HFFc6 (cell line): ENCODE measurements around the gene WFDC6. TPM values are rescaled to one million over a fixed set of nuclear protein-coding genes. Genes with fewer than 3 reads are reported as not detected.

Experiments
- DNase-seq: peaks from one replicate; pipeline ENCODE4 v3.0.0-alpha.2; 2018
- H3K27ac Mint-ChIP-seq: 2 replicates; pipeline ENCODE4 v1.8.0; 2020; ENCODE audit warnings: mild to moderate bottlenecking, mixed read lengths
- H3K27me3 Mint-ChIP-seq: 2 replicates; pipeline ENCODE4 v1.8.0; 2021; ENCODE audit warnings: mild to moderate bottlenecking, moderate library complexity, mixed read lengths; ENCODE audit not compliant: insufficient read depth
- H3K36me3 Mint-ChIP-seq: 2 replicates; pipeline ENCODE4 v1.8.0; 2021; ENCODE audit warnings: low read depth, mixed read lengths
- H3K4me1 Mint-ChIP-seq: 2 replicates; pipeline ENCODE4 v1.8.0; 2020; ENCODE audit warnings: low read depth, mixed read lengths
- H3K4me3 Mint-ChIP-seq: 2 replicates; pipeline ENCODE4 v1.8.0; 2020; ENCODE audit warnings: mild to moderate bottlenecking, moderate library complexity, mixed read lengths
- H3K9me3 Mint-ChIP-seq: 2 replicates; pipeline ENCODE4 v1.8.0; 2020; ENCODE audit warnings: mild to moderate bottlenecking, mixed read lengths
- total RNA-seq, 6 experiments: library from RNA; stranded (reverse); fragmentation: NEBNext Ultra II Directional; extraction: Animal tissue kit (Norgen Biotek cat#: 25700); gene quantifications; 2 replicates in 1 of 6; 3 replicates in 5 of 6; pipeline ENCODE4 v1.2.3, GENCODE V29; 2021
- TF ChIP-seq, protein P1 (sequence below): fragments of 200-600 bp; sonication (generic); IDR thresholded peaks from 2 replicates; pipeline ENCODE4 v1.5.0; 2021; ENCODE audit warnings: antibody characterized with exemption, mild to moderate bottlenecking

The WFDC6 gene
- total RNA-seq, 6 experiments from 2014 or later, result not detected

DNA sequence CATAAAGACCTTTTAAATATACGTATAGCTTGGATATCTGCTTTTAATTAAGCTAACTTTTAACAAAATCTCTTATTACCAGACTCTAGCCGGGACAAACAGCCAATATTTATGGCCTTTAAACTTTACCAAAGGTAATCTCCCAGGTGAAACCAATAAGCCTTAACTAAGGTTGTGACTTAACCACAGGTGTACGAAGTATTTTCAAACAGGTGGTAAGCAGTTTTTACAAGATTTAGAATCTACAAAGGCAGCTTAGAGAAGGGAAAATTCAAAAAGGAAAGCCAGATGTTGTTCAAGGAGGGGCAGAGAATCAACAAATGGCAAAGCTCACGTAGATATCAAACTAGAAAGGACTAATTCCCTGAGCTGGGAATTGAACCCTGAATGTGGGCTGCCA is 53.9 kb downstream of the WFDC6 start:
- no peaks in the 10 kb centered on the region for H3K4me1 Mint-ChIP-seq
- H3K36me3 Mint-ChIP-seq, result no peaks in the 10 kb centered on the region
- TF ChIP-seq, protein P1, sequence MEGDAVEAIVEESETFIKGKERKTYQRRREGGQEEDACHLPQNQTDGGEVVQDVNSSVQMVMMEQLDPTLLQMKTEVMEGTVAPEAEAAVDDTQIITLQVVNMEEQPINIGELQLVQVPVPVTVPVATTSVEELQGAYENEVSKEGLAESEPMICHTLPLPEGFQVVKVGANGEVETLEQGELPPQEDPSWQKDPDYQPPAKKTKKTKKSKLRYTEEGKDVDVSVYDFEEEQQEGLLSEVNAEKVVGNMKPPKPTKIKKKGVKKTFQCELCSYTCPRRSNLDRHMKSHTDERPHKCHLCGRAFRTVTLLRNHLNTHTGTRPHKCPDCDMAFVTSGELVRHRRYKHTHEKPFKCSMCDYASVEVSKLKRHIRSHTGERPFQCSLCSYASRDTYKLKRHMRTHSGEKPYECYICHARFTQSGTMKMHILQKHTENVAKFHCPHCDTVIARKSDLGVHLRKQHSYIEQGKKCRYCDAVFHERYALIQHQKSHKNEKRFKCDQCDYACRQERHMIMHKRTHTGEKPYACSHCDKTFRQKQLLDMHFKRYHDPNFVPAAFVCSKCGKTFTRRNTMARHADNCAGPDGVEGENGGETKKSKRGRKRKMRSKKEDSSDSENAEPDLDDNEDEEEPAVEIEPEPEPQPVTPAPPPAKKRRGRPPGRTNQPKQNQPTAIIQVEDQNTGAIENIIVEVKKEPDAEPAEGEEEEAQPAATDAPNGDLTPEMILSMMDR, result no peak
- H3K27ac Mint-ChIP-seq, result no peak overlapping the region
- H3K4me3 Mint-ChIP-seq, result no peak overlapping the region
- DNase-seq, result no peak
- H3K9me3 Mint-ChIP-seq, result no peaks in the 10 kb centered on the region
- H3K27me3 Mint-ChIP-seq, result peaks cover 17% of the 10 kb centered on the region

DNA sequence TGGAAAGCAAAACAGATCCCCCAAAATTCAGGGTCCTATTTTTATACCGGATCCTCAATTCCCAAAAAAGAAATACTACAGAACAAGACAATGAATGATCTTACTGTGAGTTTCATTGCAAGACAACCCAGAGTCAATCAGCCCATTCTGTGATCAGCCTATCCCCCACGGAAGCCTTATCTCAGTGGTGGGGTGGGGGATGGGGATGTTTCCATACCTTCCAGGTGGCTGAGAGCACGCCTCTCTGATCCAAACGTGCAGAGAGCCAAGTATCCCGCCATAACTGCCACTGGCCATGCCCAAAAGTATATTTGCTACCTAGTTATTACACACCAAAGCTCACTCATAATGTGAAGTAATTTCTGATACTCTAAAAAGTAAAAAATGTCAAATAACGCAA is 54.6 kb downstream of the WFDC6 start:
- no peak overlapping the region for H3K27ac Mint-ChIP-seq

More for the DNA sequence above, 54.6 kb downstream of the WFDC6 start:
- no peak overlapping the region for H3K4me3 Mint-ChIP-seq
- no peaks in the 10 kb centered on the region for H3K9me3 Mint-ChIP-seq
- H3K27me3 Mint-ChIP-seq, result peaks cover 17% of the 10 kb centered on the region
- TF ChIP-seq, protein P1, result no peak
- H3K4me1 Mint-ChIP-seq, result no peaks in the 10 kb centered on the region
- DNase-seq, result no peak
- no peaks in the 10 kb centered on the region for H3K36me3 Mint-ChIP-seq

Other genes with a start within 250 kb of the WFDC6 start
- gene RBPJL, start 232.6 kb downstream of the WFDC6 start, total RNA-seq, result not detected
- not detected for gene MATN4, start 231.2 kb downstream of the WFDC6 start, total RNA-seq
- gene SDC4, start 191.1 kb downstream of the WFDC6 start, total RNA-seq, result 100 to 1,000 TPM; 122 to 146 (median 135) TPM
- 10 to 100 TPM; 22.9 to 34.1 (median 27.6) TPM for gene SYS1, start 176.3 kb downstream of the WFDC6 start, total RNA-seq
- not detected for gene TP53TG5, start 161.2 kb downstream of the WFDC6 start, total RNA-seq
- 10 to 100 TPM; 15.2 to 19.5 (median 19.0) TPM for gene DBNDD2, start 131.2 kb downstream of the WFDC6 start, total RNA-seq
- 10 to 100 TPM; 76.7 to 94.0 (median 81.8) TPM for gene PIGT, start 123.3 kb downstream of the WFDC6 start, total RNA-seq
- gene WFDC2, start 69.7 kb downstream of the WFDC6 start, total RNA-seq, result under 1 TPM in 1 of 6 experiments, not detected in 5; 0.97 TPM
- gene SPINT3, start 23.9 kb downstream of the WFDC6 start, total RNA-seq, result not detected
- gene EPPIN, start 7.9 kb upstream of the WFDC6 start, total RNA-seq, result not detected
- gene WFDC8, start 39.8 kb upstream of the WFDC6 start, total RNA-seq, result not detected
- not detected for gene WFDC10A, start 90.3 kb upstream of the WFDC6 start, total RNA-seq
- not detected for gene WFDC9, start 91.8 kb upstream of the WFDC6 start, total RNA-seq
- not detected for gene WFDC11, start 130.8 kb upstream of the WFDC6 start, total RNA-seq
- gene WFDC13, start 162.6 kb upstream of the WFDC6 start, total RNA-seq, result not detected
- gene WFDC10B, start 165.5 kb upstream of the WFDC6 start, total RNA-seq, result not detected
- gene SPINT4, start 182.9 kb upstream of the WFDC6 start, total RNA-seq, result not detected